Measurements from ENCODE around the gene MASTL.

DNA sequence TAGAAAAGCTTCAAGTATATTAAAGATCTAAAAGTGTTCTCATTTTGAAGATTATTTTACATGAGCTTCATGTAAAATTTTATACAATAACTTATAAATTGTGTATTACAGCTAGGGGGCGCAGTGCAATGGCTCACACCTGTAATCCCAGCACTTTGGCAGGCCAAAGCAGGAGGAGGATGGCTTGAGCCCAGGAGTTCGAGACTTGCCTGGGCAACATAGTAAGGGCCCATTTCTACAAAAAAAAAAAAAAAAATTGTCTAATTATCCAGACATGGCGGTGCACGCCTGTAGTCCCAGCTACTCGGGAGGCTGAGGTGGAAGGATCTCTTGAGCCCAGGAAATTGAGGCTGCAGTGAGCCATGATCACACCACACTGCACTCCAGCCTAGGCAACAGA, 68.8 kb downstream of the MASTL start:
- no peak for TF ChIP-seq POLR2A (IDR thresholded peaks at IDR 0.05)
- TF ChIP-seq, protein P1, sequence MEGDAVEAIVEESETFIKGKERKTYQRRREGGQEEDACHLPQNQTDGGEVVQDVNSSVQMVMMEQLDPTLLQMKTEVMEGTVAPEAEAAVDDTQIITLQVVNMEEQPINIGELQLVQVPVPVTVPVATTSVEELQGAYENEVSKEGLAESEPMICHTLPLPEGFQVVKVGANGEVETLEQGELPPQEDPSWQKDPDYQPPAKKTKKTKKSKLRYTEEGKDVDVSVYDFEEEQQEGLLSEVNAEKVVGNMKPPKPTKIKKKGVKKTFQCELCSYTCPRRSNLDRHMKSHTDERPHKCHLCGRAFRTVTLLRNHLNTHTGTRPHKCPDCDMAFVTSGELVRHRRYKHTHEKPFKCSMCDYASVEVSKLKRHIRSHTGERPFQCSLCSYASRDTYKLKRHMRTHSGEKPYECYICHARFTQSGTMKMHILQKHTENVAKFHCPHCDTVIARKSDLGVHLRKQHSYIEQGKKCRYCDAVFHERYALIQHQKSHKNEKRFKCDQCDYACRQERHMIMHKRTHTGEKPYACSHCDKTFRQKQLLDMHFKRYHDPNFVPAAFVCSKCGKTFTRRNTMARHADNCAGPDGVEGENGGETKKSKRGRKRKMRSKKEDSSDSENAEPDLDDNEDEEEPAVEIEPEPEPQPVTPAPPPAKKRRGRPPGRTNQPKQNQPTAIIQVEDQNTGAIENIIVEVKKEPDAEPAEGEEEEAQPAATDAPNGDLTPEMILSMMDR (IDR thresholded peaks at IDR 0.05) = peak in 3 of 4 experiments; percentile 35 to 52 (median 48)

All from prostate gland (tissue), 2 donors.